ENCODE measurements around the gene LCK. TPM values are rescaled to one million over a fixed set of nuclear protein-coding genes. Genes with fewer than 3 reads are reported as not detected.
A peak's percentile ranks its signal among the peaks of the same experiment; 100 is the strongest.
"Not testable (repeated sequence)": the region's sequence is repeated elsewhere in the genome, so short reads cannot be mapped to it uniquely, and the experiment has no call there.

Gene LCK
- total RNA-seq, 1 donor from 2014 or later = 0.51 TPM

DNA sequence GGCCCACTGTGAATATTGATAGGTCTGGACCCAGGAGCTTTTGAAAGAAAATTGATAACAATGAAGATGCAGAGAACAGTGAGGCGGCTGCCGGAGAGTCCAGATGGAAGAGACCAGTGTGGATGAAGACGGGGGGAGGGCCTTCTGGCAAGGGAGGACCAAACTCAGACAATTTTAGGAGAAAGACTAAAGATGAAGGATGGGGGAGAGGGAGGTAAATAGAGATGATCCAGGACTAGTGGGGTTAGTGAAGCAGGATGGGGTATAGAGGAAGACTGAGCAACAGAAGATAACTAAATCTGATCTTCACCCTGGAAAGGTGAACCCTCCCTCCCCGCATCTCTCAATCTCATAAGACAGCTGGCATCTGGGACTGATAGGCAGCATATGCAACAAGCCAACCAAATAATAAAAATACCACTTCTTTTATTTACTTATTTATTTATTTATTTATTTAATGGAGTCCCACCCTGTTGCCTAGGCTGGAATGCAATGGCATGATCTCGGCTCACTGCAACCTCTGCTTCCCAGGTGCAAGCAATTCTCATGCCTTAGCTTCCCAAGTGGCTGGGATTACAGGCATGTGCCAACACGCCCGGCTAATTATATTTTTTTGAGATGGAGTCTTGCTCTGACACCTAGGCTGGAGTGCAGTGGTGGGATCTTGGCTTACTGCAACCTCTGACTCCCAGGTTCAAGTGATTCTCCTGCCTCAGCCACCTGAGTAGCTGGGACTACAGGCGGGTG, 18.3 kb upstream of the LCK start:
- DNase-seq (no peak), ATAC-seq (ENCODE audit: poor library complexity) (no peak)
- intact Hi-C loops (cut with DNase I) = no loop called here

DNA sequence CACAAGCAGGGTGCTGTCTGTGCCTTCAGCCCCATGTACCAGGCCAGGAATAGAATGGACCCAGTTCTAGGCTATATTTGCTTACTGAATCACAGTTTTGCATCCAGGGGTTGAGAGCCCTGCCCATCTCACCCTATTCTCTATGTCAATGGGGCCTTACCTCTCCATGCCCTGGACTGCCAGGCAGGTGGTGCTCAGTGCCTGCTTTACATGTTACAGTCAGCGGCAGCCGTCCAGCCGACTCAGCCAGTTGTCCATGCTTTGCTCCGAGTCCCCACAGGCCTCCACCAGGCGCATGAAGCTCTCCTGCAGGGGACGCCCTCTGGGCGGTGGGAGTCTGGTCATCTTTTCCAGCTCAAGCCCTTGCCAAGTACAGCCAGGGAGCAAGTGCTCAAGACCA, 16.3 kb upstream of the LCK start:
- ATAC-seq (ENCODE audit: poor library complexity) (no peak), DNase-seq (no peak)
- intact Hi-C loops (cut with DNase I) = no loop called here

DNA sequence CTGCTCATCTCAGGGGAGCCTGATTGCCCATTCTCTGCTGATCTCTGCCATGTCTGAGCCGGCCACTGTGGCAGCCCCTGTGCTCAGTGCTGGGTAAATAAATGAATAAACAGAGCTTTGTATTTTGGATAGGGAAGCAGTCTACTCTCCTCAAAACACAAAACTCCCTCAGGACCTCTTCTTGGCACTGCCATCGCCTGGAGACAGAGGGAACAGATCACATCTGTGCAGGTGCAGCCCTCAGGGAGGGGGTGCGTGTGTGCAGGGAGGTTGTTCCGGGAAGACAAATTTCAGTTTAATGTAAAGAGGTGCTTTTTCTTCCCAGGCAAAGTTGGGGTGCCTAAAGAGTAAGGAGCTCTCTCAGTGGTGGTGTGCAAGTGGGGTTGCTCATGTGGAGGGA, 11.7 kb upstream of the LCK start:
- ATAC-seq (ENCODE audit: poor library complexity) (no peak), DNase-seq (no peak)
- intact Hi-C loops (cut with DNase I) = no loop called here

DNA sequence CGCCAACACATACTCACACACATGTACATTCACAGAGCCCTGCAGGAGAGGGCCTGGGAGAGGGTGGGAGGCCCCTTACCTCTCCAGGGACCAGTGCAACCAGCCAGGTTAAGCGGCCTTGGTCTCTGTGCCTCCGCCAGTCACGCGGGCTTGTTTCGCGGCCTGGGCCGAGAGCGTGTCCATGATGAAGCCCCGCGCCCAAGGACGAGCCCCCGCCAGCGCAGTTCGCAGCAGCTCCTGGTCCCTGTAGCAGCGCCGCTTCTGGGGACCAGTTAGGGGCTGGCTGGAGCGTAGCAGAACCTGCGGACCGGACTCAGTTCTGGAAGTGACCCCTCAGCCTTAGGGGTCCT, 11.3 kb upstream of the LCK start:
- no peak for ATAC-seq (ENCODE audit: poor library complexity)
- DNase-seq = no peak
- intact Hi-C loops (cut with DNase I) = loop anchor here (10.0 kb wide), 1 partner anchor 55 kb away; the partner anchor contains the start of gene HDAC1

DNA sequence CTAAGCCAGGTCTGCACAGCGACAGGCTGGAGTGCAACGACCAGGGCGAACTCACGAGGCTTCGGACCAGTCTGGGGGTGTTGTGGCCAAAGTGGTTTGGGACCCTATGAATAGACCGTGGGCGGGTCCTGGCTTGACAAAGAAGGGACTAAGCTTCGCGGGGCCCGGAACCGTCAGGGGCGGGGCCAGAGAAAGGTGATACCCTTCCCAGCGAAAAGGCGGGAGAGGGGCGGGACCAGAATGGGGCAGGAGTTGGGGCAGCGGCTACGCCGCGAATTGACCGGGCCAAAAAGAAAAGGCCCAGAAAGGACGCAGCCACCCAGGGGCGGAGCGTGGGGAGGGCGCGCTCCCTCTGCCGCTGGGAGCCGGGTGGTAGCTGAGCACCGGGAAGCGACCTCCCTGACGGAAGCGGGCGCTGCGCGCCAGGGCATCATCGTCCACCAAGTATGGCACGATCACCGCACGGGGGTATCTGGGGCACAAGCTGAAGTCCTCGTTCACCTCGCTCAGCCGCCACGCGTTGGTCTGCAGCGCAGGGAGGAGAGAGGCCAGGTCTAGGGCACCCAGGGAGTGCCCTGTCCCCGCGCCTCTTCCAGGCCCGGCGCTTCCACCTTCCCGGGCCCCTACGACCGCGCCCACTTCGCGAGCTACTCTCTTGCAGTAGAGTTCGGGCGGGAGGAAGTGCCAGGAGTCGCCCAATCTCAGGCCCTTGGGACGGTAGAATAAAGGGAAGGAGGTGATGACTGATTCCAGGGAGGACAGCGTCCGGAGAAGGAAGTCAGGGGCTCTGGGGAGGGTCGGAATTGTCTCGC, 10.7 kb upstream of the LCK start:
- intact Hi-C loops (cut with DNase I) = loop anchor here (10.0 kb wide), 1 partner anchor 54 kb away; the partner anchor contains the start of gene HDAC1
- DNase-seq (peak; percentile 82), ATAC-seq (ENCODE audit: poor library complexity) (peak; percentile 88)

DNA sequence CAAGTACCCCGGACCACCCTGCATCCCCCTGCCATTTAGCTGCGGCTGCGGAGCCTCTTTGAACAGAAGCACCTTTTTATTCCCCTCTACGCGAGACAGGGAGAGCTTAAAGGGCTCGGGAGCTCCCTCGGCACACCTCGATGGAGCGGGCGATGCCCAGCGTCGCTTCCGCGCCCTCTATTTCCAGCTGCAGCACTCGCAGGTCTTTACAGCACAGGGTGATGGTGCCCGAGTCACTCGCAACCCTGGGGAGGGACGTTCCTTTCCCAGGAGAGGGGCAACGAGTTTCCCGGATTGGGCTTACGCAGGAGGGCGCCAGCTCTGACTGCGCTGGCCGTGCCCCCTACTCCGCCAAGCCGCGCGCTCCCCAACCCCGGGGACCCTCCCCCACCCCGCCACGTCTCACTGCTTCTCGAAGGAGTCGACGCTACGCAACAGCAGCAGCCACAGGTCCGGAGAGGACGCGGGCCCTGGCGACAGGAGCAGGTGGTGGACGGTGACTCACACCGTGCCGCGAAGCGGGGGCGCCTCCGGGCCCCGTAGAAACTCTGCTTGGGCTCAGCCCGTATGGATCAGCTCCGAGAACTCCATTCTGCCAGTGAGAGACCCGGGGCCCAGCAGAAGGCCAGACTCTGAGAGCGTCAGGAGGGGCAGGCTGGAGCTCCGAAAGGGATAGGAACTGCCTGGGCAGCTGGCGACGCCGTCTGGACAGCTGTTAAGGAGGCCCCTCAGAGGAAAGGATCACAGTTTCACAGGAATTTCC, 9.9 kb upstream of the LCK start:
- intact Hi-C loops (cut with DNase I) = loop anchor here (10.0 kb wide), 1 partner anchor 54 kb away; the partner anchor contains the start of gene HDAC1
- peak; percentile 74 for ATAC-seq (ENCODE audit: poor library complexity)
- DNase-seq = peak; percentile 78

DNA sequence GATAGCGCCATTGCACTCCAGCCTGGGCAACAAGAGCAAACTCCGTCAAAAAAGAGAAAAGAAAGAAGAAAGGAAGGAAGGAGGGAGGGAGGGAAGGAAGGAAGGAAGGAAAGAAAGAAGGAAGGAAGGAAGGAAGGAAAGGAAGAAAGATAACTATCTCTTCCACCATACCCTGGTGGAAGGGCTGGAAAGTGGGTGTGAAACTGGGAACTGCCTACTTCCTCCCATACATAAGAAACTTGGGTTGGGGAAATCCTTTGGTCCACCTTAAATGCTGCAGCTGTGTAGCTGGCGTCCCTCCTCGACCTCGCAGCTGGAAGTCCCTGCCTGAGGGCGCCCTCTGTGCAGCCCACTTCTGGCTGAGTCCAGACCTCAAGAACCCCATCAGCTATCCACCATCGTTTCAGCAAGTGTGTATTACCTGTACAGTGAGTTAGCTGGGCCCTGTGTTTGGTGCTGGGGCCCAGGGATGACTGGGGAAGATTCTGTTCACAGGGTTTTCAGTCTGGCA, 8.7 kb upstream of the LCK start:
- intact Hi-C loops (cut with DNase I) = loop anchor here (10.0 kb wide), 1 partner anchor 52 kb away; the partner anchor contains the start of gene HDAC1
- peak; percentile 69 for DNase-seq
- peak; percentile 25 for ATAC-seq (ENCODE audit: poor library complexity)

DNA sequence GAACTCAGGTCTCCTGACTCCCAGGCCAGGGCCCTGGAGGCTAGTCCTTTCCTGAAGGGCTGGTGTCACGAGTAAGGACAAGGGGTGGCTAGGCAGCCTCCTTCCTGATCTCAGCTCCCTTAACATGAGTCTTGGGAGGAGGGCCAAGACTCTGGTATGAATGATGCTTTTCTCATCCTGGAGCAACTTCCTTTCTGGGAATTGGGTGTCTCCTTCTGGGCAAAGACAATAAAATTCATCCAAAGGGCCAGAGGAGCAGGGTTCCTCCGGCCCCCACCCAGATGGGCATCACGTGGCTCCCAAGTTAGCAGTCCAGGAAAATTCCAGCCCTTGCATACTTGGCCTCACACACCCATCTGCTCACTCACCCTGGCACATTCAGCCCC, 4.2 kb upstream of the LCK start, which contains the start of gene FAM167B:
TSS of gene FAM167B (plus strand) at position 335 of the 386 bp plus-strand sequence. CDS start 200 bp downstream, outside the sequence.
- intact Hi-C loops (cut with DNase I) = loop anchor here (10.0 kb wide), 1 partner anchor 48 kb away; the partner anchor contains the start of gene HDAC1
- peak; percentile 47 for ATAC-seq (ENCODE audit: poor library complexity)
- DNase-seq = peak; percentile 61

DNA sequence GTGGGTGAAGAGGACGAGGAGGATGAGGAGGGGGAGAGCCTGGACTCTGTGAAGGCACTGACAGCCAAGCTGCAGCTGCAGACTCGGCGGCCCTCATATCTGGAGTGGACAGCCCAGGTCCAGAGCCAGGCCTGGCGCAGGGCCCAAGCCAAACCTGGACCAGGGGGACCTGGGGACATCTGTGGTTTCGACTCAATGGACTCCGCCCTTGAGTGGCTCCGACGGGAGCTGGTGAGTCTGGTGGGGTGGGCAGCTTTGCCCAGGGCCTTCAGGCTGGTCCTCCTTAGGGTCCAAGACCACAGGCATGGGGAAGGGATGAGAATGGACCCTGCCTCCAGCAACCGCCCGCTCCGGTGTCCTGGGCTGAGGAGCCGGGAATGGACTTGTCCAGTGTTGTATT, 3.6 kb upstream of the LCK start:
- intact Hi-C loops (cut with DNase I) = loop anchor here (10.0 kb wide), 1 partner anchor 47 kb away; the partner anchor contains the start of gene HDAC1
- DNase-seq = peak; percentile 48
- peak; percentile 7 for ATAC-seq (ENCODE audit: poor library complexity)

DNA sequence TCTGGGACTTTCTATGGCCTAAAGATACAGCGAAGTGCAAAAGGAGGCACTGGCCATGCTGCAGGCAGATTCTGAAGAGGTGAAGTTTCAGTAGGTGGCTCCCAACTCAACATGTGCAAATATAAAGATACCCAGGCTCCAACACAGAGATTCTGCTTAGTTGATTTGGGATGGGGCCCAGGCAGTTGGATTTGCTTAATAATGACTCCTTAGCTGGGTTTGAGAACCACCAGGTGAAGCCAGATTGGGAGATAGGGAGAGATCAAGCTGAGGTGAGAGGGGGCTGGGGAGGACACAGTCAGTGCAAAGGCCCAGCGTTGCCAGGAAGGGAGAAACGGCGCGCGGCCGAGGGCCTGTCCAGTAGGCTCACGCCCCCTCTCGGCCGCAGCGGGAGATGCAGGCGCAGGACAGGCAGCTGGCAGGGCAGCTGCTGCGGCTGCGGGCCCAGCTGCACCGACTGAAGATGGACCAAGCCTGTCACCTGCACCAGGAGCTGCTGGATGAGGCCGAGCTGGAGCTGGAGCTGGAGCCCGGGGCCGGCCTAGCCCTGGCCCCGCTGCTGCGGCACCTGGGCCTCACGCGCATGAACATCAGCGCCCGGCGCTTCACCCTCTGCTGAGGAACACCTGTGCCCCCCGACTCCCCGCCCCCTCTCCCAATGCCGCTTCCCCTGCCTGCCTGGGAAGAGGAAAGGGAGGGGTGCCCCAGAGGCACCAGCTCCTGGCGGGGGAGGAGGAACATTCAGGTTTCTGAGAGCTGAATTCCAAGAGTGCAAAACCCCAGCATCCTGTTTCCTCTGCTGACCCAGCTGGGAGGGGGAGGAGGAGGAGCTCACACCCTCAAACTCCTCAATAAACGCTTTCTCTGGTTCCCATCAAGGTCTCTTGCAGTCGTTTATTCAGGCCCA, 2.8 kb upstream of the LCK start:
- intact Hi-C loops (cut with DNase I) = loop anchor here (10.0 kb wide), 1 partner anchor 47 kb away; the partner anchor contains the start of gene HDAC1
- DNase-seq = peak; percentile 94
- peak; percentile 75 for ATAC-seq (ENCODE audit: poor library complexity)

DNA sequence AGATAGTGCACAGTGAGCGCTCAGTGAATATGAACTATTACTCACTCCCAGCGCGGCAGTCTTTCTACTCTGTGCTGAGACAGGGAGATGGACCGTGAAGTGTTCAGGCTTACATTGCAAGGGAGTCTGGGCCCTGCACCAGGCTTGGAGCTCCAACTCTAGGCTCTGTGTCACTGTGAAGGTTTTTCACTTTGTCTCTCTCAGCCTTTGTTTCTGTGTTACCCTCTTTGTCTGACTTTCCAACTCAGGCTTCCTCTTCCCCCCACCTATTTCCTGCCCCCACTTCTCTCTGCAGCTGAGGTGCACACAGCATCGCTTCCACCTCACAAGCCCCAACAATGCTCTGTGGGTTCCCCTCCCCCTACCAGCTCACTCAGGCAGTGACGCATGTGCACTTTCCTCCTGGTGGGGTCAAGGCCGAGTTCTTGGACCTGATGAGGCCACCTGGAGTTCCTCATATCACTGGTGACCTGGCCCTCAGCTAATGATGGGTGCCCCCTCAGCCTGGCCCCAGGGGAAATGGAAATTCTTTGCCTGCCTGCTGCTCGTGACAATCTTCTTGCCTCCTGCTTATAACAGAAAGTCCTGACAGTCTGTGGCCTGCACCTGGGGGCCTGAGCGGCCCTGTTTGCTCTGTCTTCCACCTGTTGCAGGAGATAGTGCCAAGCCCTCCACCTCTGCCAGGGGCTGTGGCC, 1.1 kb upstream of the LCK start:
- DNase-seq (peak; percentile 54), ATAC-seq (ENCODE audit: poor library complexity) (no peak)
- intact Hi-C loops (cut with DNase I) = loop anchor here (10.0 kb wide), 1 partner anchor 45 kb away; the partner anchor contains the start of gene HDAC1

DNA sequence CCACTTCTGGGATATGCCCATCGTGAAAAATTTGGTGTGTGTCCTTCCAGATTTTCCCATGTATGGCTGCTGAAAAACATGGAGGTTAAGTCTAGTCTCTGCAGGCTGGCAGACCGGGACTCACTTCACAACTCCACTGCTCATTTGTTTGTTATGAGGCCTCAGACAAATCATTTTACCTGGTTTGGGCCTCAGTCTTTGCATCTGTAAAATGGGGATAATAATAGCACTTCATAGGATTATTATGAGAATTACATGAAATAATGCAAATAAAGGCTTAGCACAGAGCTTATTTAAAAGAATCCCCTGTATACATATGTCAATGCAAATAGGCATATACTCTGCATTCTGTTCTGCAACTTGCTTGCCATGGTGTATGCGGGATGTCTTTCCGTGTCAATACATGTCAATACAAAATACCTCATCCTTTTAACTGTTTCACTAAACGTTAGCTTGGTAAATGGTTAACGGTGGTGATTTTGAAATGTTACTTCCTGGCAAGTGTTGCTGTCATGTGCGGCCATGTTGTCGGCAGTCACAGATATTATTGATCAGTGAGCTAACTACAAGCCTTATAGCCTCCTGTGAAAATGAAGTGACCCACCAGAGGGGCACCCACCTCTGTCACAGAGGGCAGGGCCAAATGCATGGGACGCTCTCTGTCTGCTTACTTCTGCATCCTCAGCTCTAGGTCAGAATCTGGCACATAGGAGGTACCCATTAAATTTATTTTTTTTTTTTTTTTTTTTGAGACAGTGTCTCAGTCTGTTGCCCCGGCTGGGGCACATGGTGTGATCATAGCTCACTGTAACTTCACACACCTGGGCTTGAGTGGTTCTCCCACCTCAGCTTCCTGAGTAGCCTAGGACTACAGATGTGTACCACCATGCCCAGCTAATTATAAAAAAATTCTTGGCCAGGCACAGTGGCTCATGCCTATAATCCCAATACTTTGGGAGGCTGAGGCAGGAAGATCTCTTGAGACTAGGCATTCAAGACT, 4.3 kb downstream of the LCK start:
- DNase-seq (no peak), ATAC-seq (ENCODE audit: poor library complexity) (no peak)
- intact Hi-C loops (cut with DNase I) = no loop called here

DNA sequence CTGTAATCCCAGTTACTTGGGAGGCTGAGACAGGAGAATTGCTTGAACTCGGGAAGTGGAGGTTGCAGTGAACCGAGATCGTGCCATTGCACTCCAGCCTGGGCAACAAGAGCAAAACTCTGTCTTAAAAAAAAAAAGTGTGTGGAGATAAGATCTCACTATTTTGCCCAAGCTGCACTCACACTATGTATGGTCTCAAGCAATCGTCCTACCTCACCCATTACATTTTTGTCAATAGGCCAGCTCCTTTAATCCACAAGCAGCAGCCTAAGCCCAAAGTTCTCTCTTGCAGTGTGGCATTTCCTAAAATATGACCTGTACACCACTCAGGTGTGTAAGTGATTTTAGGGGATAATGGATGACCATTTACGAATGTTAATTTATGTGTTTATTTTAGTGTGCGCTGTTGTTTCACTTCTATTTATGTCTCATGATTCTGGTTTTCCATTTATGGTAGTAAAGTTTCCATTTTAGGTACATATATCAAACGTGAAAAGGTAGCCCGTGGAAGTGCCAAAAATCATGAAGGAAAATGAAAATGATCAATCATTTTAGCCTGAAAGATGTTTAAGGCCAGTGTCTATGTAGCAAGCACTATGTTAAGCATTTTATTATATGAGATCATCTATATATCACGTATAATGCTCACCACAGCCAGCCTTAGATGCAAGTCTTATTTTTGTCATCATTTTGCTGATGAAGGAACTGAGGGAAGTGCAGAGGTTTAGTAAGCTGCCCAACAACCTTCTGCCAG, 5.6 kb downstream of the LCK start:
- DNase-seq = no peak
- no peak for ATAC-seq (ENCODE audit: poor library complexity)
- intact Hi-C loops (cut with DNase I) = no loop called here

DNA sequence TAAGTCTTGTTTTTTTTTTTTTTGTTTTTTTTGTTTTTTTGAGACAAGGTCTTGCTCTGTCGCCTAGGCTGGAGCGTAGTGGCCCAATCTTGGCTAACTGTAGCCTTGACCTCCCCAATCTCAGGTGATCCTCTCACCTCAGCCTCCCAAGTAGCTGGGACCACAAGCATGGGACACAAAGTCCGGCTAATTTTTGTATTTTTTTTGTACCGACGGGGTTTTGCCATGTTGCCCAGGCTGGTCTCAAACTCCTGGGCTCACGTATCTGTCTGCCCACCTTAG, 6.1 kb downstream of the LCK start:
- intact Hi-C loops (cut with DNase I) = no loop called here
- DNase-seq (no peak), ATAC-seq (ENCODE audit: poor library complexity) (no peak)

DNA sequence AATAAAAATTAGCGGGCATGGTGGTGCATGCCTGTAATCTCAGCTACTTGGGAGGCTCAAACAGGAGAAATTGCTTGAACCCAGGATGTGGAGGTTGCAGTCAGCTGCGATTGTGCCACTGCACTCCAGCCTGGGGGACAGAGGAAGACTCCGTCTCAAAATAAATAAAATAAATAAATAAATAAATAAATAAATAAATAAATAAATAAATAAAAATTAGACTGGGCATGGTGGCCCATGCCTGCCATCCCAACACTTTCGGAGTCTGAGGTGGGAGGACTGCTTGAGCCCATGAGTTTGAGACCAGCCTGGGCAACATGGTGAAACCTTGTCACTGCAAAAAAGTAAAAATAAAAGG, 12.2 kb downstream of the LCK start:
- ATAC-seq (ENCODE audit: poor library complexity); intact Hi-C loops (cut with DNase I); DNase-seq: not testable (repeated sequence)
